ENCODE measurements around the gene MACC1. TPM values are rescaled to one million over a fixed set of nuclear protein-coding genes. Genes with fewer than 3 reads are reported as not detected.

Gene MACC1
- total and polyA plus RNA-seq, 2 donors (not counting 1 experiment from before 2014, with no cell fraction given) = 0.92 to 6.2 TPM

GRCh38 chr7:20172736-20173334 is 44.3 kb downstream of the MACC1 start:
- 0% methylated on average over 1 of the region's 3 CpGs for WGBS (ENCODE audit: insufficient coverage)
- no peak overlapping the region for H3K27ac Mint-ChIP-seq
- Histone ChIP-seq H3K27ac (ENCODE audit: low read length in 2 of 2) (no peak overlapping the region), H4K20me1 (ENCODE audit: control insufficient read depth, insufficient read depth, low read length, poor library complexity, severe bottlenecking) (no peaks in the 10 kb centered on the region), H3K9ac (ENCODE audit: low read length) (no peak overlapping the region), H3K79me2 (ENCODE audit: control insufficient read depth, insufficient read depth, low read length) (no peaks in the 10 kb centered on the region), H3K4me2 (replicated peaks; ENCODE audit: low read depth, low read length, poor library complexity, severe bottlenecking) (no peak overlapping the region), H2AFZ (ENCODE audit: insufficient read depth, low read depth, low read length, poor library complexity, severe bottlenecking) (no peak overlapping the region), H3K4me1 (ENCODE audit: control insufficient read depth in 2 of 2, insufficient read depth in 2 of 2, low read length in 2 of 2) (peaks cover 0 to 3% of the 10 kb centered on the region in 2 donors), H3K36me3 (replicated peaks in 1 of 2; ENCODE audit: control extremely low read depth in 1 of 2, control insufficient read depth in 1 of 2, extremely low read depth in 1 of 2, insufficient read depth in 2 of 2, low read length in 1 of 2) (no peaks in the 10 kb centered on the region), H3K4me3 (ENCODE audit: control extremely low read depth in 1 of 5, extremely low read depth in 1 of 5, insufficient read depth in 1 of 5, low read depth in 2 of 5, low read length in 4 of 5) (no peak overlapping the region), H3K9me3 (ENCODE audit: control extremely low read depth in 1 of 3, control insufficient read depth in 2 of 3, insufficient read depth in 1 of 3, low read length in 2 of 3) (no peaks in the 10 kb centered on the region), H3K27me3 (replicated peaks in 1 of 4; ENCODE audit: control extremely low read depth in 1 of 4, control insufficient read depth in 3 of 4, insufficient read depth in 4 of 4, low read length in 3 of 4) (no peaks in the 10 kb centered on the region)
- no peaks in the 10 kb centered on the region for H3K27me3 Mint-ChIP-seq
- no peak overlapping the region for H3K4me3 Mint-ChIP-seq
- DNase-seq (peak; percentile 54), ATAC-seq (ENCODE audit: low read depth) (peak; percentile 60)
- CTCF ChIA-PET = interaction anchor here (0.7 to 4.8 kb wide), 31 partner anchors 8 to 463 kb away, joined by 3 to 31 read pairs (median 5); partner anchors contain the start of gene MACC1
- TF ChIP-seq CTCF (IDR thresholded peaks at IDR 0.05) = peak; percentile 43
- TF ChIP-seq EZH2 (IDR thresholded peaks at IDR 0.05; ENCODE audit: borderline replicate concordance, insufficient read depth, low read depth, low read length, poor library complexity, severe bottlenecking) = no peak
- no peaks in the 10 kb centered on the region for H3K4me1 Mint-ChIP-seq
- intact Hi-C loops (cut with micrococcal nuclease) = loop anchor here (1.0 to 2.0 kb wide), 2 partner anchors 190 to 419 kb away; no protein-coding TSS in a partner anchor
- POLR2A ChIA-PET = no interaction called here
- H3K9me3 Mint-ChIP-seq (ENCODE audit: insufficient read depth) = no peaks in the 10 kb centered on the region

DNA sequence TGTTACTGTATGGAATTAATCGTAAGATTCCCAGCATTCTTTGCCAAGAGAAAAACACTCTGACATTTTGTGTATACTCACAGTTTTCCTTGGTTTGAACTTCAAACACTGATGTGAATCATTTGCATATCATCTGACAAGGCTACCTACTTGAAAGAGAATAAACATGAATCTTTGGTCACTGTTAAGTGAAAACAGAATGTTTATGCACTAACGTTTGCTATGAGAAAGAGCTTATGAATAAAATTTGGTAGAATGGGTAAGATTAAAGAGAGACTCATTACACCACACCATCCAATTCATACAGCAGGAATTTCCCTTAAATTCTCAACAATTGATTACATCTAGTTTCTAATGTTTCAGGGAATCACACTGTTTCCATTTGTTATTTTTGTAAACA is 46.6 kb downstream of the MACC1 start:
- CTCF ChIA-PET = interaction anchor here (2.0 to 4.8 kb wide), 5 partner anchors 10 to 416 kb away, joined by 5 to 31 read pairs (median 18); partner anchors contain the start of gene MACC1
- Mint-ChIP-seq H3K4me1 (no peaks in the 10 kb centered on the region), H3K4me3 (no peak overlapping the region), H3K27me3 (no peaks in the 10 kb centered on the region), H3K27ac (no peak overlapping the region), H3K9me3 (ENCODE audit: insufficient read depth) (no peaks in the 10 kb centered on the region)
- POLR2A ChIA-PET = no interaction called here
- Histone ChIP-seq H3K27ac (ENCODE audit: low read length in 2 of 2) (no peak overlapping the region), H3K9ac (ENCODE audit: low read length) (no peak overlapping the region), H3K36me3 (replicated peaks in 1 of 2; ENCODE audit: control extremely low read depth in 1 of 2, control insufficient read depth in 1 of 2, extremely low read depth in 1 of 2, insufficient read depth in 2 of 2, low read length in 1 of 2) (peaks cover 0 to 6% of the 10 kb centered on the region in 2 experiments), H3K4me1 (ENCODE audit: control insufficient read depth in 2 of 2, insufficient read depth in 2 of 2, low read length in 2 of 2) (peaks cover 0 to 3% of the 10 kb centered on the region in 2 donors), H2AFZ (ENCODE audit: insufficient read depth, low read depth, low read length, poor library complexity, severe bottlenecking) (no peak overlapping the region), H3K79me2 (ENCODE audit: control insufficient read depth, insufficient read depth, low read length) (no peaks in the 10 kb centered on the region), H4K20me1 (ENCODE audit: control insufficient read depth, insufficient read depth, low read length, poor library complexity, severe bottlenecking) (no peaks in the 10 kb centered on the region), H3K9me3 (ENCODE audit: control extremely low read depth in 1 of 3, control insufficient read depth in 2 of 3, insufficient read depth in 1 of 3, low read length in 2 of 3) (no peaks in the 10 kb centered on the region), H3K27me3 (replicated peaks in 1 of 4; ENCODE audit: control extremely low read depth in 1 of 4, control insufficient read depth in 3 of 4, insufficient read depth in 4 of 4, low read length in 3 of 4) (no peaks in the 10 kb centered on the region), H3K4me2 (replicated peaks; ENCODE audit: low read depth, low read length, poor library complexity, severe bottlenecking) (no peak overlapping the region), H3K4me3 (ENCODE audit: control extremely low read depth in 1 of 5, extremely low read depth in 1 of 5, insufficient read depth in 1 of 5, low read depth in 2 of 5, low read length in 4 of 5) (no peak overlapping the region)
- DNase-seq (no peak), ATAC-seq (ENCODE audit: low read depth) (no peak)
- intact Hi-C loops (cut with micrococcal nuclease) = no loop called here
- no CpG with 5 or more reads among the region's 2 CpGs for WGBS (ENCODE audit: insufficient coverage)
- no peak for TF ChIP-seq CTCF (IDR thresholded peaks at IDR 0.05)
- TF ChIP-seq EZH2 (IDR thresholded peaks at IDR 0.05; ENCODE audit: borderline replicate concordance, insufficient read depth, low read depth, low read length, poor library complexity, severe bottlenecking) = no peak
